GM21515 (cell line): ENCODE data around the gene BPIFB2.
"Not testable (repeated sequence)": the region's sequence is repeated elsewhere in the genome, so short reads cannot be mapped to it uniquely, and the experiment has no call there.

Experiments
- ATAC-seq: cut with Tn5 transposase; IDR thresholded peaks from one replicate; pipeline ENCODE4 v1.9.1; 2021; ENCODE audit not compliant: unreplicated experiment

The BPIFB2 gene

DNA sequence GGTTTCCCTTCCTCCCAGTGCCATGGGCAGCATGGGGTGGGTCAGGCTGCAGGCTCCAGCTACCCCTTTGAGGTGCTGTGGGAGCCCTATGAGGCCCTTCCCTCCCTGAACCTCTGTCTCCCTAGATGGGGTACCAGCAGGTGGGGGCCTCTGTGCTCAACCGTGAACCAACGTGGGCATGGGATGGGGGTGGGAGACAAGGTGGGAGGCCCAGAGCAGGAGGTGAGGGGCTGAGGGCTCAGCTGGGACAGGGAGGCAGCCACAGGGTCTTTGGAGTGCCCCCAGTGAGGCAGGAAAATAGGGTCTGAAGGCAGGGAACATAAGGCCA, 36.6 kb upstream of the BPIFB2 start:
- no peak for ATAC-seq

DNA sequence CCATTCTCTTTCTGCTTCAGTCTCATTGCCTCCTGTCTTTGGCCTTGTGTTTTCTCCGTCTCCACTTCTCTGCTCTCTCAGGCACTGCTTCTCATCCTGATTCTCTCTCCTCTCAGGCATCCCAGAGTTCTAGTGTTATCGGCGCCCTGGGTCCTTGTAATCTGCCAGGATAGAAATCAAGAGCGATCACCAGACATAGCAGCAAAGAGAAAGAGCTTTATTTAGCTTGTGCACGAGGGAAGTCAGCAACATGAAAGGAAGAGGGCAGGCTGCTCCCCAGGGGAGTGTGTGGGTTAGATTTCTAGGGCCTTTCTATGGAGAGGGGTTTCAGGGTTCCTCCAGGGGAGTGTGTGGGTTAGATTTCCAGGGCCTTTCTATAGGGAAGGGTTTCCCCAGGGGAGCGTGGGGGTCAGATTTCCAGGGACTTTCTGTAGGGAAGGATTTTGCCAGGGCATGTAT, 35.8 kb upstream of the BPIFB2 start:
- no peak for ATAC-seq

DNA sequence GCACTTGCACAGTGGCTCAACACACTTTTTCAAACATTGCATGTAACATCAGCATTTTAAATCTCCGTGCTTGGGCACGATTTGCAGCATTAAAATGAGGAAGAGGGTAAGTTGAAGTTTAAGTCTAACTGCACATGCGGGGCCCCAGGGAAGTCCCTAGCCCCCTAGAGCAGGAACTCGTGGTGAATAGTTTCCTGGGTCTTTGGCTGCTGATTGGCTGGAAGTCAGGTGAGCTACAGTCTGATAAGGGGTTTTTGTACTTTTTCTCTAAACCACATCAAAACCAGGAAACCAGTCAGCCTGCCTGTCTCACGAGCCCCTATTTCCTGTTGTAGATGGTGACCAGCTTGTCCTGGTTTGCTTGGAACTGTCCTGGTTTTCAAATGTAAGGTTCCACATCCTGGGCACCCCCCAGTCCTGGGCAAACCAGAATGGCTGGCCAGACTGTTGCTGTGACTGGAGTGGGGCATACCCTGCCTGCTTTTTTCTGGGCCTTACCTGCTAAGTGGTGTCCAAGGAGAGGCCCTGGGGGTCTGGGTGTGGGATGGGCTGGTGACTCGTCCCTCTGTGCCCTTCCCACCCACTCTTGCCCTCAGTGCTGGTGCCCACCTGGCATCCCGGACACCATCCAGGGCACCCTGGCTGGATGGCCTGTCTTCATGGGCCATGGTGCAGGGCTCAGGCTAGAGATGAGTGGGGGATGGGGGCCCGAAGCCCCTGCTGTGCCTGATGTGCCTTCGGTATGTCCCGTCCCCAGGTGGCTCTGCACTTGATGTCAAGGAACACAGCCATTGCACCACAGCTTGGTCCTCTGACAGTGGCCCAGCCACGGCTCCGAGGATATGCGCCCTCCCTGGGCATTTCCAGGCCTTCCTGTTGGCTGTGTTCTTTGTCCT, 35.1 kb upstream of the BPIFB2 start:
- ATAC-seq = peak; percentile 66

DNA sequence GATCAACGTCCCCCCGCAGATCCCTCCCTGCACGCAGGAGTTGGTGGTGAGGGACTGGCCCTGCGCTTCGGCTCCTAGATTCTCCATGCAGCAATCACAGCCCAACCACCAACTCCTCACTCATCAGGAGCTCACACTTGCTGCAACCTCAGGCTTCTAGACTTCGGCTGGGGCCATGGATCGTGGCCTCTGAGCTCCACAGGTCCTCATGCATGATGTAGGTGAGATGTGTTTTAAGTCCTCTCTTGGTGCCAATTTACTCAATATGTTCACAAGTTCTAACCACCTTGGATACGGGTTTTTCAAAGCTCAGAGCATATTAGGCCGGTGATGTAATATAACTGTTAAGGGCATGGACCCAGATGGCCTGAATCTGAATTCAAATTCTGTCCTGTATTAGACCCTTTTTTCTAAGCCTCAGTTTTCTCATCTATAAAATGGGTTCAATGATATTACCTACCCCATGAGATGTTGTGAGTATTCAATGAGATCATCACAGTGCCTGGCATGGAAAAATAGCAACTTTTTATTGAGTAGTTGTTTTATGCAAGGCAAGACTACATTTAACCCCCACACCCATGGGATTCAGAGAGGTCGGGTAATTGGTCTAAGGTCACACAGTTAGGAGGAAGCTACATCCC, 34.3 kb upstream of the BPIFB2 start:
- no peak for ATAC-seq

DNA sequence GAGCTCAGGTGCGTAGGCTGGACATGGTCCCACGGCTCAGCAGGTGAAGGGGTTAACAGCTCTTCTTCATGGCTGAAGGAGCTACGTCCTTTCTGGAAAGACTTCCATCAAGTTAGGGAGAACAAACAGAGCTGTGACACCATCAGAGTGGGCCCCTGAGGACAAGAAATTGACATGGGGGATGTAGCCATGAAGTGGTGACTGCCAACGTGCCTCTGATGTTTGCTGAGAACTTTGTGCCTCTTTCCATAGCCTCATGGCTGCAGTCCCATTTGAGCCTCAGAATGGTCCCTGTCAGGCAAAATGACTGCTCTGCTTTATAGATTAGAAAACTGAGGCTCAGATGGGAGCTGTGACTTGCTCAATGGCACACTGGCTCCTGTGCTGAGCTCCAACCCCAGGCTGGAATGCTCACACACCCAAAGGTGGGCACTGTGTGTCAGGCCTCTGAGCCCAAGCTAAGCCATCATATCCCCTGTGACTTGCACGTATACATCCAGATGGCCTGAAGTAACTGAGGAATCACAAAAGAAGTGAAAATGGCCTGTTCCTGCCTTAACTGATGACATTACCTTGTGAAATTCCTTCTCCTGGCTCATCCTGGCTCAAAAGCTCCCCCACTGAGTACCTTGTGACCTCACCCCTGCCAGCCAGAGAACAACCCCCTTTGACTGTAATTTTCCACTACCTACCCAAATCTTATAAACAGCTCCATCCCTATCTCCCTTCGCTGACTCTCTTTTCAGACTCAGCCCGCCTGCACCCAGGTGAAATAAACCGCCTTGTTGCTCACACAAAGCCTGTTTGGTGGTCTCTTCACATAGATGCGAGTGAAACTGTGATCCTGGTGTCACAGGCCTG, 33.1 kb upstream of the BPIFB2 start:
- ATAC-seq = not testable (repeated sequence)

DNA sequence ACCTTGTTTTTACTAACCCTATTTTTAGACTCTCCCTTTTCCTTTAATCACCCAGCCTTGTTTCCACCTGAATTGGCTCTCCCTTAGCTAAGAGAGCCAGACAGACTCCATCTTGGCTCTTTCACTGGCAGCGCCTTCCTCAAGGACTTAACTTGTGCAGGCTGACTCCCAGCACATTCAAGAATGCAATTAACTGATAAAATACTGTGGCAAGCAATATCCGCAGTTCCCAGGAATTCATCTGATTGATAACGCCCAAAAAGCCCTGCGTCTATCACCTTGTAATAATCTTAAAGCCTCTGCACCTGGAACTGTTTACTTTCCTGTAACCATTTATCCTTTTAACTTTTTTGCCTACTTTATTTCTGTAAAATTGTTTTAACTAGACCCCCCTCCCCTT, 32.4 kb upstream of the BPIFB2 start:
- ATAC-seq = not testable (repeated sequence)

DNA sequence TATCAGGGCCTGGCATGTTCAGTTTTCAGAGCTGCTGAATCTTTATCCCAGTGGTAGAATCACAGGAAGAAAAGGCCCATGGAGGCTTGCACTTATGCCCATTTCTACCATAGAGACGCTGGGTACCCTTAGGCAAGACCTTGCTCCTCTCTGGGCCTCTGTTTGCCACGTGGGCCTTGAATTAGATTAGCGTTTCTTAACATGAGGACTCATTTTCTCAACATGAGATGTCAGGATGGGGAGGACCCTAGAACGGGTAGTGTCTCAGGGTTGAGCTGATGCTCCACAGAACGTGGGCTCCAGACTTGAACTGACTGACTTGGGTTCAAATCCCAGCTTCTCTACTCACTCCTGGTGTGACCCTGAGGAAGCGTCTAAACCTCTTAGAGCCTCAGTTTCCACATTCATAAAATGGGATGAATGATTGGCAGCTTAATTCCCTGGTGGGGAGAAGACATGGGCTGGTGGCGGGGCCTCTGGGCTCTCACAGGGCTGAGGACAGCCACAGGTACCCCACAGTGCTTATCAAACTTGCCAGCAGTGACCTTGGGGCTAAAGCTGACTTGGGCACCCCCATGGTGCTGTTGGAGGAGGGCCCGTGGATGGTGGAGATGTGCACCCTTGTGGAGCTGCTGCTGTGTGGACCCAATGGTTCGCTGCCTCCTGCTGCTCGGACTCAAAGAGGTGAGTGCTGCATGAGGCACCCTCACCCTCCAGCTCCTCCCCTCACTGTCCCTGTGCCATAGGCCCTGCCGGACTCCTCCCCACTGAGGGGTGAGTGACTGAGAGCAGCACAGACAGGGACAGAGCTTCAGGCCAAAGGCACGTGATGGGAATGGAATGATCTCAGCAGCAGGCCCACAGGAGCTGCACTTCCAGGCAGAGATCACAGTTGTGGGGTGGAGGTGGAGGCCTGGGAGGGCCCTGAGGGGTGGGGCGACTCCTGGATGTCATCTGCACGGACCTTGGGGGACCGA, 31.5 kb upstream of the BPIFB2 start:
- ATAC-seq = no peak

DNA sequence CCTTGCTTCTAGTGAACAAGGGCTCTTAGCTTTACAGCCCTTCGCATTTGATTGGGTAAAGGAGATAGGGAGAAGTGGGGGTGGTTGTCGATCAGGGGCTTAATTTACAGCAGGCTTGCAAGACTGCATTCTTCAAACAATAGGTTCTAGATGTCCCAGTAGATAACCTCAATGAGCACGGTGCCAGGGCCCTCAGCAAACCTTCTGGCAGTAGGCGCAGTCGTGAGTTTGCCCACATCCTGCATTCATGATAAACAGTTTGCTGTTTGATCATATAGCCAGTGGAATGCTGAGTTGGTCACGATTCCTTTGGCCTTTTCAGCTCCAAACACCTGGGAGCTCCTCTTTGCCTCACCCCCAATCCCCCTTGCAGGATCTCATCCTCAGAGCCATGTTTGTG, 30.8 kb upstream of the BPIFB2 start:
- no peak for ATAC-seq

DNA sequence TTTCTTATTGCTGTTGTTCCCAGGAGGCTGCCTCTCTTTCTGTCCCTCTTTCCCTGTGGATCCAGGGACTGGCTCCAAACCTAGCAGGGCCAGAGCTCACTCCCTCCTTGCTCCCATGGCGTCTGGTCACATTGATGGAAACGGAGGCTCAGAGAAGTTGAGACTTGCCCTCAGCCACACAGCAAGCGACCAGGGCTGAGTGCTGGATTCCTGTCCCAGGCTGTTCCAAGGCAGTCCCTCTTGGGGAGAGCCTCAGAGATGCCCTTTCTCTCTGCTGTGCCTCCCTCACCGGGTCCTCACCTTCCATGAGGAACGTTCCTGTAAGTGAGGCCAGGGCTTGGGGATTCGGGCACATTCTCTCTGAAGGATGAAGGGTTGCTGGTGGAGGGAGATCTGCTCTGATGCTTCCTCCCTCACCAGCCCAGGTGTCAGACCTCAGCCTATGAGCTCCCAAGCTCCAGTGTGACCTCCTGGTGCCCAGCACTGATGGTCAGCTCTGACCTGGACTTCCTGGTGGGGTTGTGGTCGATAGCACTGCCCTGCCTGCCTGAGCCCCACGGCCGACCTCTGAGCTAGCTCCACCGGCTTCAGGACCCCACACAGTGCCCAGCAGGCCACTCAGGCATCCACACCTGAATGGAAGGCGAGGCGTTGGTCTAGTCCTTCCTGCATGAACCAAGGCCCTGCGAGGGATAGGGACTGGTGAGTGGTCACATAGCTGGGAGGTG, 30.1 kb upstream of the BPIFB2 start:
- no peak for ATAC-seq

DNA sequence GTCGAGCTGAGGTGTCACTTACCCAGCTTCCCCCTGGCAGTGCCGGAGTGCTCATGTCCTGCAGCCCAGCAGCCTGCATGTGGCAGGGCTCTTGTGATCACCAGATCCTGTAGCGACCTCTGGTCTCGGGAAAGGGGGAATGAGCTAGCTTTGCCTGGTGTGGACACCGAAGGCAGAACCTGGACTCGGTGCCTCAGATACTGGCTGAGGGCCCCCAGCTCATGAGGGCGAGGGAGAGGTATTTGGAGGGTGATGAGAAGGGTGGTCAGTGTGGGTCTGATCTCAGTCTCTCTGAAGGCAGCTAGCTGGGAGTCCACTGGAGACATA, 29.5 kb upstream of the BPIFB2 start:
- no peak for ATAC-seq

DNA sequence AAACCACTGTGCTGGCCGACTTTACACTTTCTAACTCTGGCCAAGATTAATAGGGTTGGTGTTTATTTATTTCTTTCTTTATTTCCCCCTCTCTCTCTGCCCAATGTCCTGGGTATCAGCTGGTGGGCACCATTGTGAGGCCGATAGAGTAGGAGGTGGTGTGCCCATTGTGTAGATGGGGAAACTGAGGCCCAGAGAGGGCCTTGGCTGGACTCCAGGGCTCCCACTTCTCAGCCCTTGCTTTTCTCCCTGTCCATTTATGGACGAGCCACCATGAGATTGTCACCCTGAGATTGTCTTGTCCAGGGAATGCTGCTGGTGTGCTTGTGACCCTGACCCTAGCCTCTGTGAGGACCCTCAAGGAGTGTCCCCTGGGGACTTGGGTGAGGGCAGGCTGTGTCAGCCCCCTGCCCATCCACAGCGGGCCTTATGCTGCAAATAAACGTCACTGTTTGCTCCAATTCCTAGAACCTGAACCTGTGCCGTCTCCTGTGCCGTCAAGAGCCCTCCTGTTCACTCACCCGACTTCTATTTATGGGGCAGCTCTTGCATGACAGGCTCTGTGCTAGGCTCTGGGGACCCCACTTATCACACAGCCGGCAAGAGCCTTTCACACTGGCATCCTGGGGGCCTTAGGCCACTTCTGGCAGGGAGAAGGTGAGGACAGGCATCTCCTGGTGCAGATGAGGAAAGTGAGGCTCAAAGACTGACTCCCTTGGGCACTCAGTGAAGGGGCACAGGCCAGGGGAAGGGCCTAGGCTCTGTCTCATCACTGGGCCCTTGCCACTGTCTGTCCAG, 28.1 kb upstream of the BPIFB2 start:
- no peak for ATAC-seq

DNA sequence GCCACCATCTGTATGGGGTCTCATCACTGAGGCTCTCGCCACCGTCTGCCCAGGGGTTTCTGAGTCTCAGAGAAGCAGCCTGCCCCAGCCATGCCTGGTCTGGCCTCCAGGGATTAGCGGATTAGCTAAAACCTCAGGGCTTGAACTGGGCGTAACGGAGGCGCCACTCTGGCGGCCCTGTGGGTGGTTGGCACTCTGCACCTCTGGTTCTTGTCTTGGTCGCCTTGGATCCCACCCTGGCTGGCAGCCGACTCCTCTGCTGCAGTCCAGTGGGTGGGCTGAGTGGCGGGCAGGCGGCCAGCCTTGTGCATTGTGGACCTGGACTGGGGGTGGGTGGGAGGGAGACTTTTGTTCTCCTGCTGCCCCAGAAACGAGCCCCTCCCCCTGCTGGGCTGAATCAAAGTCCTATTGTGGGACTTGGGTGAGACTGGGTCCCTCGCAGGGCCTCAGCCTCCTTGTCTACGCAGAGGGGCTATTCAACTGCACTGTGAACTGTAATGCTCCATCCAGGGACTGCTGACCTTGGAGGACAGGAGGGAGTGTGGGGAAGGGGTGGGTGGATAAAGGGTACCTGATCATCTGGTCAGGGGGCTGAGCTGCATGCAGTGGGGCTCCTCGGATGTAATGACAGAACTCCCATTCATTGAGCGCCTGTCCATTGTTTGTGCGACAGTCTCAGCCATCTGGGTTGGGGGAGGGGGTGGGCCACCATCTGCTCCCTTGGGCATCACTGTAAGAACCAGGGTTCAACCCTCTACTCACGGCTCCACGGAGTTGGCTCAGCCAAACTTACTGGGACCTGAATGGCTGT, 27.2 kb upstream of the BPIFB2 start:
- no peak for ATAC-seq

DNA sequence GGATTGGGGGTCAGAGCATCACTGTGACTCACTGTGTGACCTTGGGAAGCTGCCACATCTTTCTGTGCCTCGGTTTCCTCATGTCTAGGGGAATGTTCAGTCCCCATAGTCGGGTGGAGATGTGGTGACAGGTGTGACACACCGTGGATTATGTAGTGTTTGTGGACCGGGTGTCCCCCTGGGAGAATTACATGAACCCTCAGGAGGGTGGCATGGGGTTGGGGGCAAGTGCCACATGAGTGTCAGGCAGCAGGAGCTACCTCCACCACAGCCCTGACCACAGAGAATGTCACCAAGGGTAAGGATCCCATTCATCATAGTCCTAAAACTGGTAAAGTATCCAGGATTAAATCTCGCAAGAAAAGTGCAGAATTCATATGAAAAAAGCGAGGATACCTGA, 26.5 kb upstream of the BPIFB2 start:
- ATAC-seq = no peak

DNA sequence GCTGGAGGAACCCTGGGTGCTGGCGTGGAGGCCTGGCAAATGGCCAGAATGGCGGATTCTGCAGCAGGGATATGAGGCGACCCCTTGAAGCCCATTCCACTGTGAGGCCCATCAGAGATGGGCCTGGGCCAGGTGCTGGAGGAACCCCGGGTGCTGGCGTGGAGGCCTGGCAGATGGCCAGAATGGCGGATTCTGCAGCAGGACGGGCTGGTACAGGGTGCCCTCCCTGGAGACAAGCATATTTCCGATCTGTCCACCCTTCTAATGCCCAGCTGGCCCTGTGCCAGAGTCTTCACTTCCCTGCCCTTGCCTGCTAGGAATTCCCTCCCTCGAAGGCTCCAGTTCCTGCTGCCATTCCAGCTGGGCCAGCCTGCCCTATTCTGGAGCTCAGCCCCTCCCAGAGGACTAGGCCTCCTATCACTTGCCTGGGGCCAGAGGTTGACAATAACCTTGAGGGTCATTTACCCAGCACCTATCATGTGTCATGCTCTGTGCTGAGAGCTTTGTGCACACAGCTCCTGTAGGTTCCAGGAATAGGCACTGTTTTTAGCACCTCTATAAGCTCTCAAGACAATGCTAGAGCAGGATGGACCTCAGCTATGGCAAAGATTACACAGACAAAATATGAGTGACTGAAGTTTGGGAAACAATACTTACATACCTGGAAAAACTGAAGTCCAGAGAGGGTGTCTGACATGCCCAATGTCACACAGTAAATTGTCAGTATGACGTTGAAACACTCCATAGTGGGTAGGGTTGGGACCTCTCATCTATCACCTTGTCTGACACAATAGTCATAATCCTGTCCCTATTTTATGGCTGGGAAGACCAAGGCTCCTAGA, 24.7 kb upstream of the BPIFB2 start:
- no peak for ATAC-seq

DNA sequence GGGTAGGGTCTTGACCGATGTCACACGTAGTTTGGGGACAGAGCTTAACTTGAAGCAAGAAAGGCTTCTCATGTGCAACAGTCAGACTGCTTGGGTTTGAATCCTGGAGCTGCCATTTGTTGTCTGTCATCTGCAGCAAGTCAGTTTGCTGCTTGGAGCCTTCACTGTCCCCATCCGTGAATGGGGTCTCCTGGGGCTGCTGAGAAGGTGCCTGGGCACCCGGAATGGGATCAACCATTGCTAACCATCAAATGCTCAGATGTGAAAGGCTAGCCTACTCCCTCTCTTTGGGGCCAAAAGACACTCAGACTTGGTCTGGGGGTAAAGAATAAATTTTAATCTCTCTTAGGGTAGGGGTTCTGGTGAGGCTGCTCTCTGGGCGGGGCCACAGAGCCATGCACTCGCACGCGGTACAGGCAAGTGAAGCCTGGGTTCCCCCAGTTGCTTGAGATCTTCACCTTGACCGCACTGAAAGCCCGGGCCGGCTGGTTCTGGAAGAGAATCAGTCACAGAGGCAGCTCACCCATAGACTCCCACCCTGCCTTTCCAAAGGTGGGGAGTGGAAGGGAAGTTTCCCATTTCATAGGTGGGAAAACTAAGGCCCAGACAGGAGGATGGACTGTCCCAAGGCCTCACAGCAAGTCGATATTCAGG, 23.9 kb upstream of the BPIFB2 start:
- no peak for ATAC-seq

DNA sequence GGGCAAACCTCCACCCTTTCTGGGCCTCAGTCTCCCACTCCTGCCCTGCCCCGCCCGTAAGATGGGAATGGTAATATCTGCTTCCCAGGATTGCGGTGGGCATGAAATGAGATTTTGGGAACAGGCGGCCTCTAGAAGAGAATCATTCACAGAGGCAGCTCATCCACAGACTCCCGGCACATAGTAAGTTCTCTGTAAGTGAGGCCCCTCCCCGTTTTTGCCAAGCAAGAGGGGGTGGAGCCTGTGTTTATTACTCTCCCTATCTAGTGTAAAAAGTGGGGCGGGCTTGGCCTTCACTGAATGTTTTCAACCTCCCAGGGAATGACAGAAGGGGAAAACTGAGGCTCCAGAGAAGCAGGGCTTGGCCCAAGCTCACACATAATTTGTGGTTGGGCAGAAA, 23.3 kb upstream of the BPIFB2 start:
- ATAC-seq = no peak
